Activated CD8-positive, alpha-beta memory T cell treated with anti-CD3 and anti-CD28 coated beads, Interleukin-2, amount 50 U/mL, for 4 hours (primary cell): ENCODE measurements around the gene KIAA0930.
A peak's percentile ranks its signal among the peaks of the same experiment; 100 is the strongest.

Experiments used
- DNase-seq: peaks from one replicate; pipeline ENCODE4 v3.0.0-alpha.2; 2020

Gene KIAA0930

GRCh38 chr22:45171830-45172229 is 68.9 kb downstream of the KIAA0930 start:
- no peak for DNase-seq

GRCh38 chr22:45169591-45170466 is 70.9 kb downstream of the KIAA0930 start:
- no peak for DNase-seq

GRCh38 chr22:45166932-45167331 is 73.8 kb downstream of the KIAA0930 start:
- DNase-seq: no peak

GRCh38 chr22:45164270-45165088 is 76.2 kb downstream of the KIAA0930 start:
- peak; percentile 56 for DNase-seq

GRCh38 chr22:45163451-45164269 is 77.0 kb downstream of the KIAA0930 start, which contains the start of gene NUP50:
Gene NUP50, plus strand, starts transcription at chr22:45163925. Its CDS starts 4,253 bp downstream, at chr22:45168178.
- DNase-seq: peak; percentile 96

GRCh38 chr22:45163099-45163450 is 77.6 kb downstream of the KIAA0930 start:
- no peak for DNase-seq

- DNase-seq: no peak
Measured at GRCh38 chr22:45162531-45162930, 78.2 kb downstream of the KIAA0930 start.

- no peak for DNase-seq
Measured at GRCh38 chr22:45159652-45160462, 80.8 kb downstream of the KIAA0930 start.

- no peak for DNase-seq
Measured at GRCh38 chr22:45157907-45158306, 82.8 kb downstream of the KIAA0930 start.

- no peak for DNase-seq
Measured at GRCh38 chr22:45155050-45155840, 85.4 kb downstream of the KIAA0930 start.

GRCh38 chr22:45154383-45154782 is 86.3 kb downstream of the KIAA0930 start:
- DNase-seq: no peak

GRCh38 chr22:45151503-45151902 is 89.2 kb downstream of the KIAA0930 start:
- DNase-seq: no peak

- no peak for DNase-seq
Measured at GRCh38 chr22:45150139-45150538, 90.6 kb downstream of the KIAA0930 start.

- DNase-seq: no peak
Measured at GRCh38 chr22:45149671-45150070, 91.0 kb downstream of the KIAA0930 start.

GRCh38 chr22:45144916-45145315 is 95.8 kb downstream of the KIAA0930 start:
- DNase-seq: no peak

- DNase-seq: no peak
Measured at GRCh38 chr22:45142376-45142775, 98.3 kb downstream of the KIAA0930 start.
